GM12891 (cell line): Measurements from ENCODE around the gene EDAR.

ENCODE experiments used
- POLR2A ChIP-seq: IDR thresholded peaks from 2 replicates; pipeline ENCODE4 v1.6.1; 2011; ENCODE audit warnings: low read depth, low read length, control low read depth
- POLR2AphosphoS5 ChIP-seq: IDR thresholded peaks from 2 replicates; pipeline ENCODE4 v1.6.1; 2011; ENCODE audit warnings: low read depth, low read length, control low read depth
- TAF1 ChIP-seq: IDR thresholded peaks from 2 replicates; pipeline ENCODE4 v1.6.1; 2011; ENCODE audit warnings: low read depth, low read length, control low read depth

GRCh38 chr2:108905176-108905575 lies 83.8 kb downstream of the EDAR start:
- TF ChIP-seq POLR2AphosphoS5 (no peak), POLR2A (no peak), TAF1 (no peak)
